Measurements from ENCODE around the gene NIPSNAP3A.

Gene NIPSNAP3A

DNA sequence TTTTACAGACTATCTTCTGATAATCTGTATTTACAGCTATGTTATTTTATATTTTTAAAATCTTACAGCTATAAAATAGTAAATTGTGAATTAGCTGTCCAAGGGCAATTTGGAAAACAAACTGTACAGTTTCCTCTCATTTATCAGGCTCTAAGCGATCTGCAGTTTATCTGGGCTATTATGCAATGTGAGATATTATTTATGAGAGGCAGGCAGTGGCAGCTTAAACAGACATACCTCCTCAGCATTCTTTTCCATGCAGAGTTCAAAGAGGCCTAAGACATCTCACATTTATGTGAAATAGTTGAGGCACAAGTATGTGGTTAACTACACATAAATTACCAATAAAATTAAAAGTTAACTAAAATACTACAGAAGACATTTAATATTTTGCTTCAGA is 26.6 kb downstream of the NIPSNAP3A start:
- TF ChIP-seq, protein P1, sequence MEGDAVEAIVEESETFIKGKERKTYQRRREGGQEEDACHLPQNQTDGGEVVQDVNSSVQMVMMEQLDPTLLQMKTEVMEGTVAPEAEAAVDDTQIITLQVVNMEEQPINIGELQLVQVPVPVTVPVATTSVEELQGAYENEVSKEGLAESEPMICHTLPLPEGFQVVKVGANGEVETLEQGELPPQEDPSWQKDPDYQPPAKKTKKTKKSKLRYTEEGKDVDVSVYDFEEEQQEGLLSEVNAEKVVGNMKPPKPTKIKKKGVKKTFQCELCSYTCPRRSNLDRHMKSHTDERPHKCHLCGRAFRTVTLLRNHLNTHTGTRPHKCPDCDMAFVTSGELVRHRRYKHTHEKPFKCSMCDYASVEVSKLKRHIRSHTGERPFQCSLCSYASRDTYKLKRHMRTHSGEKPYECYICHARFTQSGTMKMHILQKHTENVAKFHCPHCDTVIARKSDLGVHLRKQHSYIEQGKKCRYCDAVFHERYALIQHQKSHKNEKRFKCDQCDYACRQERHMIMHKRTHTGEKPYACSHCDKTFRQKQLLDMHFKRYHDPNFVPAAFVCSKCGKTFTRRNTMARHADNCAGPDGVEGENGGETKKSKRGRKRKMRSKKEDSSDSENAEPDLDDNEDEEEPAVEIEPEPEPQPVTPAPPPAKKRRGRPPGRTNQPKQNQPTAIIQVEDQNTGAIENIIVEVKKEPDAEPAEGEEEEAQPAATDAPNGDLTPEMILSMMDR (IDR thresholded peaks at IDR 0.05; ENCODE audit: insufficient read depth, missing control alignments): no peak
- DNase-seq (ENCODE audit: insufficient read length, low spot score) (no peak), FAIRE-seq (no peak)

DNA sequence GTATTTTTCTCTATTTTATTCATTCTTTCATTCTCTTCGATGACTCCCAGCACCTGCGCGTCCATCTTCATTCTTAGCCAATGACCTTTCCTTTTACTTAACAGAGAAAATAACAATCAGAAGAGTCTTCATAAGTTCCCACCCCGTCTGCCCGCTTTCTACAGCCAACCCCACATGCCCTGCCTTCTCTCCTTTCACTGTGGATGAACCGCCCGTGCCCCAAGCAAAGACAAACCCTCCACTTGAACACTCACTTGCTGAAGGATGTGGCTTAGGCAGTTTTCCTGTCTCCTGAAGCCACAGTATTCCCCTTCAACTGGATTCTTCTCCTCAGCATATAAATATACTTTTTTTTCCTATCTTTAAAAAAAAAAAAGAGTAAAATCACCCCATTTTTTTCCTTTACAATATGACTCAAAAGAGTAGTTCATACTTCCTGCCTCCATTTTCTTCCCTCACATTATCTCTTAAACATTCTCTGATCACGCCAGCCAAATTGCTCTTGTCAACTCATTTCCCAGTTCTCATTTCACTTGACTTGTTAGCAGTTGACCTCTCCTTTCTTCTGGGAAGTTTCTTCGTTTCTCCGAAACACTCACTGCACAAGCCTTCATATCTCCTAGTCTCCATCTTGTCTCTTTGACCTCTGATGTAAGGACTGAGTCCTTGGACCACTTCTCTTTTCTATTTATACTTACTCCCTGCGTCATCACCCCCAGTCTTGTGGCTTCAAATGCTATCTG is 27.5 kb downstream of the NIPSNAP3A start:
- no peak for FAIRE-seq

DNA sequence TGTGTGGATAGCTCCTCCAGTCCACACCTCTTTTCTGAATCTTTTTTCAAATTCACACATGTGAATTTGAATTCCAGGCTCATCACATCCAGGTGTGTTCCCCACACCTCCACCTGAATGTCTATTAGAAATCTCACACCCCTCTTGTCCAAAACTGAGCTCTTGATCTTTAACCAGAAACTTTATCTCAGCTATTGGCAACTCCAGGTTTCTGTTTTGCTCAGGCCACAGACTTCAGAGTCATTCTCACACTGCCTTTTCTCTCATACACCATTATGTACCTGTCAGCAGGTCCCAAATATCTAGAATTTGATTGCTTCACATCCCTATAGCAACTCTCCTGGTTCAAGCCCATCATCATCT is 28.1 kb downstream of the NIPSNAP3A start:
- DNase-seq (ENCODE audit: insufficient read length, low spot score) (no peak), FAIRE-seq (no peak)
- TF ChIP-seq, protein P1 (IDR thresholded peaks at IDR 0.05; ENCODE audit: insufficient read depth, missing control alignments): no peak

More for the DNA sequence above, 27.5 kb downstream of the NIPSNAP3A start:
- no peak for DNase-seq (ENCODE audit: insufficient read length, low spot score)
- TF ChIP-seq, protein P1 (IDR thresholded peaks at IDR 0.05; ENCODE audit: insufficient read depth, missing control alignments): no peak

DNA sequence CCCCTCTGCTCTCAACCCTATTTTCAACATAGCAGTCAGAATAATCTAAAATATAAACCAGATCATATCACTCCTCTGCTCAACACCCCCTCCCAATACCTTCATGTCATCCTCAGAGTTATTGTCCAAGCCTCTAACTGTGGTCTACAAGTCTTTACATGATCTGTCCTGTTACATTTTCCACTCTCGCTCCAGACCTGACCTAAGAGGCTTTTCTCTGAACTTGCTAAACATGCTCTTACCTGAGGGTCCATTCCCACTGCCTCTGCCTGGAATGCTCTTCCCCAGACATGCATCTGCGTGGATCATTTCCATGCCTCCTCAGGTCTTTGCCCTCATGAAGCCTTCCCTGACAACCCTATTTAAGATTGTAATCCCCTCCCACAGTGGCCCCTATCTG is 28.5 kb downstream of the NIPSNAP3A start:
- DNase-seq (ENCODE audit: insufficient read length, low spot score) (no peak), FAIRE-seq (no peak)
- TF ChIP-seq, protein P1 (IDR thresholded peaks at IDR 0.05; ENCODE audit: insufficient read depth, missing control alignments): no peak

DNA sequence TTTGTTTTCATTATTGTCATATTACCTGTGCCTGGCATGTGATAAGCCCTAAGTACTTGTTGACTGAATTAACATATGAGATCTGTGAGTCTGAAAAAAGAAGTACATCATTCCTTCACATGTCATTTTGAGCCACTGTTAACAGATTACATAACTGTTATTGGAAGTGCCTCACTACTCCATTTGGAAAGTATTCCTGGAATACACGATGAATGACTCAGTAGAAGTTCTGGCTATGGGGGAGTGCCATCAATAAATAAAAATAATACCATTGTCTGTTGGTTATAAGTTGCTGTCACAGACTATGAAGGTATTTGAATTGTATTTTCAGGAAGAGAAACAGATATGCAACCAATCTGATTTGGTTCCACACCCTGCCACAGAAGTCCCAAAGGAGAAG is 29.3 kb downstream of the NIPSNAP3A start:
- FAIRE-seq (no peak), DNase-seq (ENCODE audit: insufficient read length, low spot score) (no peak)
- TF ChIP-seq, protein P1 (IDR thresholded peaks at IDR 0.05; ENCODE audit: insufficient read depth, missing control alignments): no peak

DNA sequence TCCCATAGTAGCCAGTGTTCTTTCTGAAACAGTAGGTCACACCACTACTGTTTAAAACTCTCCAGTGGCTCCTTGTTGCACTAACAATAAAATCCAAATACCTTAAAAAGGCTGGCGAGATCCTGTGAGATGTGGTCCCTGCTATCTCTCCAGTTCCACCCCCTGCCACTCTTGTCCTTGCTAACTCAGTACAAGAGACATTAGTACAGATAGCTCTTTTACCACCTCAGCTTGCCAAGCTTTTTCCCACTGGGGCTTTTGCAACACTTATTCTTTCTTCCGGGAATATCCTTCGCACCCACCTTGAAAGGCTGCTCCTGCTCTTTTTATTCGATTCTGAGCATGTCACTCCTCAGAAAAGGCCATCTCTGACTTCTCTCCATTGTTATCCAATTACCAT is 31.3 kb downstream of the NIPSNAP3A start:
- no peak for FAIRE-seq
- no peak for DNase-seq (ENCODE audit: insufficient read length, low spot score)

DNA sequence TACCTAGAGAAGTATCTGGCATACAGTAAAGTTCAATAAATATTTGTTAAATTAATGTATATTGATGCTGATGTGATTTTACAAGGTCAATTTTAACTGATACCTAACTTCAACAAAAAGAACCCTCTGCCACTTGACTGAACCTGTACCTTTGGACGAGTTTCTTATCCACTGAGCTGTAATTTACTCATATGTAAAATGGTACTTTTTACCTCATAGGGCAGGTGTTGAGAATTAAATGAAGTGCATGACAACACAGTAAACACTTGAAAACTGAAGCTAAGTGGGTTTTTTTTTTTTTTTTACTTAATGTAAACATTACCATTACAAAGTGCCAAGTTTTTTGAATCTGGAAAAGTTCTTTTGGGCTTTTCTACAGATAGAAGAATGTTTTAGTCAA is 31.9 kb downstream of the NIPSNAP3A start:
- TF ChIP-seq, protein P1 (IDR thresholded peaks at IDR 0.05; ENCODE audit: insufficient read depth, missing control alignments): no peak
- DNase-seq (ENCODE audit: insufficient read length, low spot score): no peak
- no peak for FAIRE-seq

More for the DNA sequence above, 31.3 kb downstream of the NIPSNAP3A start:
- TF ChIP-seq, protein P1 (IDR thresholded peaks at IDR 0.05; ENCODE audit: insufficient read depth, missing control alignments): no peak

All from D721Med (cell line).